Esophagus squamous epithelium (tissue), 4 donors: ENCODE measurements around the gene KSR1.

ENCODE experiments used
- CTCF ChIP-seq, 6 experiments: fragments of 450-650 bp in 4 of 6; fragments of 200-600 bp in 2 of 6; sonication (generic) in 2 of 6; IDR thresholded peaks; one replicate each; pipeline ENCODE4 v1.5.1; 2016 to 2019; ENCODE audit warnings: antibody characterized with exemption in 6 of 6, mild to moderate bottlenecking in 4 of 6, moderate library complexity in 4 of 6
- POLR2A ChIP-seq, 4 donors: fragments of 450-650 bp; IDR thresholded peaks; one replicate each; pipeline ENCODE4 v1.6.1; 2017; ENCODE audit warnings: antibody characterized with exemption in 4 of 4, mild to moderate bottlenecking in 4 of 4, moderate library complexity in 3 of 4

GRCh38 chr17:27450416-27450815 lies 5.8 kb upstream of the KSR1 start:
- TF ChIP-seq CTCF (IDR thresholded peaks at IDR 0.05), result no peak
- no peak for TF ChIP-seq POLR2A (IDR thresholded peaks at IDR 0.05)
